Panc1 (cell line): Measurements from ENCODE around the gene MYLK.

Experiments
- CTCF ChIP-seq: fragments of 450-650 bp; IDR thresholded peaks from 2 replicates; pipeline ENCODE4 v1.5.1; 2017; ENCODE audit warnings: mild to moderate bottlenecking
- POLR2AphosphoS5 ChIP-seq: IDR thresholded peaks from 2 replicates; pipeline ENCODE4 v1.6.1; 2012; ENCODE audit warnings: mild to moderate bottlenecking, low read depth, low read length, moderate library complexity
- SIN3A ChIP-seq: IDR thresholded peaks from 2 replicates; pipeline ENCODE4 v1.6.1; 2012; ENCODE audit warnings: low read depth, mild to moderate bottlenecking, low read length, moderate library complexity, borderline replicate concordance; ENCODE audit not compliant: insufficient read depth
- TCF7L2 ChIP-seq: IDR thresholded peaks from 2 replicates; pipeline ENCODE4 v1.6.1; 2011; ENCODE audit warnings: mild to moderate bottlenecking, low read depth, low read length, inconsistent platforms

- TF ChIP-seq SIN3A, result no peak
- TF ChIP-seq CTCF, result no peak
- no peak for TF ChIP-seq POLR2AphosphoS5
- TF ChIP-seq TCF7L2, result no peak
Observed at GRCh38 chr3:123568875-123569274, 315.3 kb downstream of the MYLK start.
